ENCODE data around the gene NHERF2.

NHERF2 gene

DNA sequence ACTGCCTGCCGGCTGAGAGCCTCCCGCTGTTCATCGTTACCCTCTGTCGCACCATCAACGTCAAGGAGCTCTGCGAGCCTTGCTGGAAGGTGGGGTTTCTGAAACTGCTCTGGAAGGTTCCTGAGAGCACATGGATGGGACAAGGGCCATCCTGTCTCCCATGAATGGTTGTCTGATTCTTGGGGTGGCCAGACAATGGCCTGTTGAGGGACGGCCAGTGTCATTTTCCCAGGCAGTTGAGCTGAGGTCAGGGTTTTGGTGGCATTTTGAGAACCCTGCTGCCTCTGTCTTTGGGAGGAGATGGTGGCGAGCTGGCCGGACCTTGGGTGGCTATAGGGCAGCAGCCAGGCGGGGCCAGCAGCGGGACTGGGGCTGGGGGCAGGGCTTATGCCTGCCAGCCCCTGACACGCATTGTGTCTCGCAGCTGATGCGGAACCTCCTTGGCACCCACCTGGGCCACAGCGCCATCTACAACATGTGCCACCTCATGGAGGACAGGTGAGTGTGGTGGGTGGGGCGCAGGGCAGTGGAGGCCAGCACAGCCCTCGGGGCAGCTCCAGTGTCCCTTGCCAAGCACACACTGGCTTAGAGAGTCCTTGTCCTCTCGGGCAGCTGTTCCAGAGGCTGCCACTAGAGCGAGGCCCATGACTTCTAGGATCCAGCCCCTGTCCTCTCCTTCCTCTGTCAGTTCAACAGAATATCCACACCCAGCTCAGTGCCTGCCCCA is 30.1 kb downstream of the NHERF2 start:
- H3K9ac ChIP-seq (ENCODE audit: low read depth, low read length, poor library complexity, severe bottlenecking) = no peak overlapping the region
- no peaks in the 10 kb centered on the region for H3K9me3 ChIP-seq (ENCODE audit: insufficient read depth, low read depth, low read length)
- no peaks in the 10 kb centered on the region for H3K27me3 ChIP-seq (ENCODE audit: insufficient read depth, low read length, poor library complexity, severe bottlenecking)
- no peaks in the 10 kb centered on the region for H3K4me1 ChIP-seq (ENCODE audit: insufficient read depth, low read length, poor library complexity, severe bottlenecking)
- H3K4me3 ChIP-seq (ENCODE audit: low read length, poor library complexity, severe bottlenecking) = no peak overlapping the region
- TF ChIP-seq, protein P1, sequence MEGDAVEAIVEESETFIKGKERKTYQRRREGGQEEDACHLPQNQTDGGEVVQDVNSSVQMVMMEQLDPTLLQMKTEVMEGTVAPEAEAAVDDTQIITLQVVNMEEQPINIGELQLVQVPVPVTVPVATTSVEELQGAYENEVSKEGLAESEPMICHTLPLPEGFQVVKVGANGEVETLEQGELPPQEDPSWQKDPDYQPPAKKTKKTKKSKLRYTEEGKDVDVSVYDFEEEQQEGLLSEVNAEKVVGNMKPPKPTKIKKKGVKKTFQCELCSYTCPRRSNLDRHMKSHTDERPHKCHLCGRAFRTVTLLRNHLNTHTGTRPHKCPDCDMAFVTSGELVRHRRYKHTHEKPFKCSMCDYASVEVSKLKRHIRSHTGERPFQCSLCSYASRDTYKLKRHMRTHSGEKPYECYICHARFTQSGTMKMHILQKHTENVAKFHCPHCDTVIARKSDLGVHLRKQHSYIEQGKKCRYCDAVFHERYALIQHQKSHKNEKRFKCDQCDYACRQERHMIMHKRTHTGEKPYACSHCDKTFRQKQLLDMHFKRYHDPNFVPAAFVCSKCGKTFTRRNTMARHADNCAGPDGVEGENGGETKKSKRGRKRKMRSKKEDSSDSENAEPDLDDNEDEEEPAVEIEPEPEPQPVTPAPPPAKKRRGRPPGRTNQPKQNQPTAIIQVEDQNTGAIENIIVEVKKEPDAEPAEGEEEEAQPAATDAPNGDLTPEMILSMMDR (conservative IDR thresholded peaks at IDR 0.05; ENCODE audit: low read length) = no peak
- no peak for TF ChIP-seq EZH2phosphoT487 (IDR thresholded peaks at IDR 0.05; ENCODE audit: borderline replicate concordance)
- no peak overlapping the region for H2AFZ ChIP-seq (ENCODE audit: low read length)
- H3K79me2 ChIP-seq (ENCODE audit: insufficient read depth, low read length) = no peaks in the 10 kb centered on the region
- no peaks in the 10 kb centered on the region for H3K9me2 ChIP-seq (replicated peaks; ENCODE audit: low read depth, low read length)
- H3K4me2 ChIP-seq (ENCODE audit: low read depth, low read length, poor library complexity, severe bottlenecking) = no peak overlapping the region
- no peaks in the 10 kb centered on the region for H3K36me3 ChIP-seq (ENCODE audit: insufficient read depth, low read length)
- no peaks in the 10 kb centered on the region for H4K20me1 ChIP-seq (ENCODE audit: insufficient read depth, low read length, poor library complexity, severe bottlenecking)
- no peaks in the 10 kb centered on the region for H3F3A ChIP-seq (ENCODE audit: low read depth)

DNA sequence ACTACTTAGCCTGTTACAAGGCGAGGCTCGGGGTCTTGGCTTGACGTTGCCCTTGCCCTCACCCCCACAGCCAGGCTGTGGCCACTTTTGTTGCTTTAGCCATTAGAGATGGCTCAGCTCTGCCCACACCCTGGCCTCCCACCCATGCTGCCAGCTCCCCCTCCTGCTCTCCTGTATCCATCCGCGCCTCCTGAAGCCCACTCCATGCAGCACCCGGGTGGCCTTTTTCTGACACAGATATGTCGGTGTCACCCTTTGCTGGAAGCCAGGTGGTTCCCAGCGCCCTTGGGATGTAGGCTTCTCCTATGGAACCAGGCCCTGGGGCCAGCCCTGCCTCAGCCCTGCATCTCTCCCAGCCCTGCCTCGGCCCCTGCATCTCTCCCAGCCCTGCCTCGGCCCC is 30.7 kb downstream of the NHERF2 start:
- Histone ChIP-seq H3K36me3 (ENCODE audit: insufficient read depth, low read length) (no peaks in the 10 kb centered on the region), H3K27me3 (ENCODE audit: insufficient read depth, low read length, poor library complexity, severe bottlenecking) (no peaks in the 10 kb centered on the region), H3K9ac (ENCODE audit: low read depth, low read length, poor library complexity, severe bottlenecking) (no peak overlapping the region), H3K9me3 (ENCODE audit: insufficient read depth, low read depth, low read length) (no peaks in the 10 kb centered on the region), H3K4me1 (ENCODE audit: insufficient read depth, low read length, poor library complexity, severe bottlenecking) (no peaks in the 10 kb centered on the region), H4K20me1 (ENCODE audit: insufficient read depth, low read length, poor library complexity, severe bottlenecking) (no peaks in the 10 kb centered on the region), H3F3A (ENCODE audit: low read depth) (no peaks in the 10 kb centered on the region), H3K4me3 (ENCODE audit: low read length, poor library complexity, severe bottlenecking) (no peak overlapping the region), H3K9me2 (replicated peaks; ENCODE audit: low read depth, low read length) (no peaks in the 10 kb centered on the region), H3K4me2 (ENCODE audit: low read depth, low read length, poor library complexity, severe bottlenecking) (no peak overlapping the region), H2AFZ (ENCODE audit: low read length) (no peak overlapping the region), H3K79me2 (ENCODE audit: insufficient read depth, low read length) (no peaks in the 10 kb centered on the region)
- TF ChIP-seq, protein P1 (conservative IDR thresholded peaks at IDR 0.05; ENCODE audit: low read length) = no peak

DNA sequence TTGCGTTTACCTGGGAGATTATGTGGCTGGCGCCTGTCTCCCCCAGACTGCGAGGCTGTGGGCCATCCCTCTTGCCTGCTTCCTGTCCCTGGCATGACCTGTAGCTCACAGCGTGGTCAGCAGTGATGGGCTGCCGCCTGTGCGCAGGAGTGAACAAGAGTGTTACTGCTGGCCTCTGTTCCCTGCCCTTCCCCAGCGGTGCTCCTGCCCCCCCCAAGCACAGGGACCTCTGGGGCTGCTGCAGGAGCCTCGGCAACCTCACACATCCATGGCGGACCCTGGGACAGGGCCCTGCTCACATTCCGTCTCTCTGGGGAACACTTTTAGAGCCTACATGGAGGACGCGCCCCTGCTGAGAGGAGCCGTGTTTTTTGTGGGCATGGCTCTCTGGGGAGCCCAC is 31.7 kb downstream of the NHERF2 start:
- H4K20me1 ChIP-seq (ENCODE audit: insufficient read depth, low read length, poor library complexity, severe bottlenecking) = no peaks in the 10 kb centered on the region
- no peak for TF ChIP-seq EZH2phosphoT487 (IDR thresholded peaks at IDR 0.05; ENCODE audit: borderline replicate concordance)
- TF ChIP-seq, protein P1 (conservative IDR thresholded peaks at IDR 0.05; ENCODE audit: low read length) = no peak
- H3K4me3 ChIP-seq (ENCODE audit: low read length, poor library complexity, severe bottlenecking) = no peak overlapping the region
- H3K4me2 ChIP-seq (ENCODE audit: low read depth, low read length, poor library complexity, severe bottlenecking) = no peak overlapping the region
- no peak overlapping the region for H2AFZ ChIP-seq (ENCODE audit: low read length)
- H3K36me3 ChIP-seq (ENCODE audit: insufficient read depth, low read length) = no peaks in the 10 kb centered on the region
- no peaks in the 10 kb centered on the region for H3K27me3 ChIP-seq (ENCODE audit: insufficient read depth, low read length, poor library complexity, severe bottlenecking)
- no peaks in the 10 kb centered on the region for H3K9me2 ChIP-seq (replicated peaks; ENCODE audit: low read depth, low read length)
- no peak overlapping the region for H3K9ac ChIP-seq (ENCODE audit: low read depth, low read length, poor library complexity, severe bottlenecking)
- no peaks in the 10 kb centered on the region for H3K79me2 ChIP-seq (ENCODE audit: insufficient read depth, low read length)
- H3F3A ChIP-seq (ENCODE audit: low read depth) = no peaks in the 10 kb centered on the region
- H3K4me1 ChIP-seq (ENCODE audit: insufficient read depth, low read length, poor library complexity, severe bottlenecking) = no peaks in the 10 kb centered on the region
- H3K9me3 ChIP-seq (ENCODE audit: insufficient read depth, low read depth, low read length) = no peaks in the 10 kb centered on the region

Data from Loucy (cell line).